NT2/D1 (cell line): ENCODE data around the gene IL20.

Source experiments
- SUZ12 ChIP-seq: IDR thresholded peaks from 2 replicates; pipeline ENCODE4 v1.6.1; 2011; ENCODE audit not compliant: insufficient read length, insufficient read depth; ENCODE audit errors: extremely low read depth
- YY1 ChIP-seq: IDR thresholded peaks from 2 replicates; pipeline ENCODE4 v1.6.1; 2011; ENCODE audit not compliant: insufficient read length, insufficient read depth

- TF ChIP-seq YY1 (no peak), SUZ12 (no peak)
Observed at GRCh38 chr1:206893380-206893779, 28.0 kb downstream of the IL20 start.
